NAMALWA (cell line): Measurements from ENCODE around the gene POR.

Source experiments
- DNase-seq: peaks from one replicate; pipeline ENCODE4 v3.0.0-alpha.2; 2015; ENCODE audit warnings: low spot score

POR gene

DNA sequence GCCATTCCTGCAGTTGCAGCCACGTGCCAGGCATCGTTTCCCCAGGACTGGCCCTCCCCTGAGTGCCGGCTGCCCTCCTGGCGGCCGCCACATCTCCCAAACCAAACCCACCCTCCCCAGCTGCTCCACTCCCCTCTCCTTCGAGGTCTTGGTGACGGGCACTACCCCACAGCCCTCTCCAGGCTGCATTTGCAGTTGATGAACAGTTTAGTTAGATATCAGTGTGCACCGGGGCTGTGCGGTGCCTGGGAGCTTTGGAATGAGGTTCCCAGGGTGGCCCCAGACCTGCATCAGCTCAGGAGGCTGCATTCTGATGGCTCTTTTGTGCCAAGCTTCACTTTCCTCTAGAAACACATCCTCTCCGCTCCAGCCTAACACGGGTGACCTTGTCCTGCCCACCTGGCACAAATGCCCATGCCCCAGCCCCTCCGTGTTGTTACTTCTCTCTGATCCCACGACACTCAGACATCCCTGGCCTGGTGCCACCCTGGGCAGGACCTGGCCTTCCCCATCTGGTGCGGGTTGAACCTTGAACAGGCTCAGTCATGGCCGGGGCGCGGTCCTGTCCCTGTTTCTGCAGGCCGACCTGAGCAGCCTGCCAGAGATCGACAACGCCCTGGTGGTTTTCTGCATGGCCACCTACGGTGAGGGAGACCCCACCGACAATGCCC, 64.9 kb downstream of the POR start:
- DNase-seq = no peak

DNA sequence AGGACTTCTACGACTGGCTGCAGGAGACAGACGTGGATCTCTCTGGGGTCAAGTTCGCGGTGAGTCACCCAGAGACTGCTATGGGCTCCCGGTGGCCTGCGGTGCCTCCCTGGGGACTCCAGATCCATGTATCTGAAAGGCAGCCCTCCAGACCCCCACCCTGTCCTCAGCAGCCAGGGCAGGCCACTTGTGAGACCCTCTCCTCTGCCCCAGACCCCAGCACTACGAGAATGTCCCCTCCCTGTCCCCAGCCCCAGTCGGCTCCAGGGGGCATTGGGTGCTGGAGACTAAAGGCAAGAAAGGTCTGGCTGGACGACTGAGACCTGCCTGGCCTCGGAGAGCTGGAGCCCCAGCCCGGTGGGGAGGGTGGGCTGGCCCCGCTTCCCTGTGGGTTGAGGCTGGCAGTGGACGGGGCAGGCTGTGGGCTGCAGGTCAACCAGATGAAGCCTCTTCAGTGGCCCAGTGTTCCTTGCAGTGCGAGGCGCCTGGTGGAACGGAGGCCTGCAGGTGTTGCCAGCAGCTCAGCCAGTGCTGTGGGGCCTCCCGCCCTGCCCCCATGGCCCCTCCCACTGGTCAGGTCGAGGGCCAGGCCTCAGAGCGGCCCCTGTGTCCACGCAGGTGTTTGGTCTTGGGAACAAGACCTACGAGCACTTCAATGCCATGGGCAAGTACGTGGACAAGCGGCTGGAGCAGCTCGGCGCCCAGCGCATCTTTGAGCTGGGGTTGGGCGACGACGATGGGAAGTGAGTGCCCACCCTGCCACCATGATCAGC, 65.7 kb downstream of the POR start:
- DNase-seq = no peak

DNA sequence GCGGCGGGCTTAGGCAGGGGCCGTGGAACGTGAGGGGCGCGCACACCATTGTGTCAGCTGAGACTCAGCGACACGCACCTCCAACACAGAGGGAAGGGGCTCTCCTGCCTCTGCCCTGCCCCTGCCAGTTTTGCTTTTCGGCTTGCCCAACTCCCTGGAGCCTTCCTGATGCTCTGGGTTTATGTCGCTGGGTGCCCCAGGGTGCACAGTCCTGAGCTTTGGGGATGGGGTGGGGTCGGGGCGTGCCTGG, 66.2 kb downstream of the POR start:
- DNase-seq = no peak

DNA sequence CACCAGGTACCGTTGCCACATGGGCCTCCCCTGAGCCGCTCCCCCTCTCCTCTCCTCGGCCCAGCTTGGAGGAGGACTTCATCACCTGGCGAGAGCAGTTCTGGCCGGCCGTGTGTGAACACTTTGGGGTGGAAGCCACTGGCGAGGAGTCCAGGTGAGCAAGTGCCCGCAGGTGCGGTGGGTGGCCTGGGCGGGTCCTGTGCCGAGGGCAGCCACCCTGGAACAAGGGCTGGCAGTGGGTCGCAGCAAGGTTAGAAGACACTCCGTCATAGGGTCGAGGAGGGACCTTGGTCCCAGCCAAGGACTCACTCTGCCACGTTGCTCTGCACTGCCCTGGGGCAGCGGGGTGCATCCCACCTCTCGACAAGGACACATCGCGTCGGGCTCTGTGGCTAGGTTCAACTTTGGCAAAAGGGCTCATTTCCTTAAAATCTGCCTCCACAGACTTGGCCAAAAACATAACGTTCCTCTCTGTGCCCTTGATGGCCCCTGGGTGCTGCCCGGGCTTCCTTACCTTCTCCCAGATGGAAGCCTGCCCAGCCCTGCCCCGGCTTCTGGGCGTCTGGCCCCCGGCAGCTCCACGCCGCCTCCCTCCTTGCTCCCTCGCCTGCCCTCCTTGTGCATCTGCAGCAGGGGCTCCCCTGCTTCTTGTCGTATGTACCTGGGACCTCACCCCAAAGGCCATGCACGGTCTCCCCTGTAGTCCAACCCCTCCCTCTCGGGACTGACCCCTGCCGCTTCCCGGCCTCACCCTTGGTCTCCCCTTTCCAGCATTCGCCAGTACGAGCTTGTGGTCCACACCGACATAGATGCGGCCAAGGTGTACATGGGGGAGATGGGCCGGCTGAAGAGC, 66.7 kb downstream of the POR start:
- DNase-seq = no peak

DNA sequence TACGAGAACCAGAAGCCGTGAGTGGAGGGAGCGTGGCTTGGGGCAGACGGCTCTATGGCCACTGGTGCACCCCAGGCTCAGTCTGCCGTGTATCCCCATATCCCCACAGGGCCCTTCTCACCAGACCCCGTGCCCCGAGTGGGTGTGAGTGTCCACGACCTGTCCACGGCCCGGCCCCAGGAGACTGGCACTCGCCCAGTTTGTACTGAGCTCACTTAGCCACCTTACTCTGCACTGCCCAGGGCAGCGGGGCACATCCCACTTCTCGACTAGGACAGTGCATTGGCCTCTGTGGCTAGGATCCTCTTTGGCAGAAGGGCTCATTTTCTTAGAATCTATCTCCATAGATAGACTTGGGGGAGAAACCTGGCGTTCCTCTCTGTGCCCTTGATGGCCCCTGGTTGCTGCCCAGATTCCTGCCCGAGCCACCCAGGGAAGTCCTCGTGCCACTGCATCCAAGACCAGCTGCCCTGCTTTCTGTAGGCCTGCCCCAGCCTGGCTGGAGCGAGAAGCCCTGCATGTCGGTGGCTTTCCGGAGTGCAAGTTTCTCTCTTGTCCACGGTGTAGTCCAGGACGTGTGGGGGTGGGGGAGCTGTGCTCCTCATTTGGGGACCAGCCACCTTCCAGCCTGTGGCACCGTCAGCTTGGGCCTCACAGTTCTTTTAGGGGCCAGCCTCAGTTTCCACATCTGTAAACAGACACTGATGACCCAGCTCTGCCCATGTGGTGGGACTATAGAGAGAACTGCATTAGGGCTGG, 67.5 kb downstream of the POR start:
- no peak for DNase-seq

DNA sequence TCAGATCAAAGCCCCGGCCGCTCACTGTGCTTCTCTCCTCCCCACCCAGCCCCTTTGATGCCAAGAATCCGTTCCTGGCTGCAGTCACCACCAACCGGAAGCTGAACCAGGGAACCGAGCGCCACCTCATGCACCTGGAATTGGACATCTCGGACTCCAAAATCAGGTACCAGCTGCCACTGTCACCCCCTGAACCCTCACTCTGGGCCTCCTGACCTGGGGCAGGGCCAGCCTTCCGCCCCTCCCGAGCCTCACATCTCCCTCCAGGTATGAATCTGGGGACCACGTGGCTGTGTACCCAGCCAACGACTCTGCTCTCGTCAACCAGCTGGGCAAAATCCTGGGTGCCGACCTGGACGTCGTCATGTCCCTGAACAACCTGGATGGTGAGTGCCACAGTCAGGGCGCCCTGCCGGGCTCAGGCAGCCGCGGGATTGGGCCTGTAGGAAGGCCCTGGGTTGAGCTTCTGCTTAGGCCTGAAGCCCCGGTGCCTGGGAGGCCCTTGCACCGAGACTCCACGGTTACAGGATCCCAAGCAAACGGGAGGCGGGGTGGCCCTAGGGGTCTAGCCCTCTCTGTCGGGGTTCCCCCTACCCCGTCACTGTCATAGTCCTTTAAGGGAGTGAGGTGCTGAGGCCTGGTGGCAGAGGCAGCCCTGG, 68.6 kb downstream of the POR start:
- DNase-seq = no peak

DNA sequence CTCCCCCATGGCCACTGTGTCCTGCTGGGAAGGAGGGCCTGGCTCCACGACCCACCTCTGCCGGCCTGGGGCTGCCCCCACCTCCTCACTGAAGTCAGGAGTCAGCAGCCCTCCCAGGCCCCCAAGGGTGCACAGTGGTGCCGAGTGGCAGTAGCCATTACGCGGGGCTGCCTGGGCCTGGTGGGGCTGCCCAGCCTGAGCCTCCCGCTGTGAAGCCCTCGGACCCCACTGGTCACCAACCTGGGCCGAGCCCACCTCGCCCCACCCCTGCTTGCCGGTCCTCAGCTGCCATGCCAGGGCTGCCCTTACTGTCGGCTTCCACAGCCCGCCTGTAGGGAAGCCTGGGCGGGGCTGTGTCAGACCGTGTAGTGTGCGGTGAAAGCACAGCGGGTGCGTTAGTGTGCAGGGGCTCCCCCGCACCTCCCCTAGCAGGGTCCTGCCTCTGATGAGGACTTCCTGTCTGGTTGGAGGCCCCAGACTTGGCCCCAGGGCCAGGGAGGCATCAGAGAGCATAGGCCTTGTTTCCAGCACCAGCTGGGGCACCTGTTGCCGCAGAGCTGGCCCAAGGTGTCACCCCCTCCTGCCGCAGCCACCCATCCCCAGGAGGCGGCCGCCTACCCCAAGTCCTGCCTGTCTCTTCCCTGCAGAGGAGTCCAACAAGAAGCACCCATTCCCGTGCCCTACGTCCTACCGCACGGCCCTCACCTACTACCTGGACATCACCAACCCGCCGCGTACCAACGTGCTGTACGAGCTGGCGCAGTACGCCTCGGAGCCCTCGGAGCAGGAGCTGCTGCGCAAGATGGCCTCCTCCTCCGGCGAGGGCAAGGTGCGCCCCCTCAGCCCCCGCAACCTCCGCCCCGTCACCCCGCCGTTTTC, 69.4 kb downstream of the POR start:
- DNase-seq = no peak

DNA sequence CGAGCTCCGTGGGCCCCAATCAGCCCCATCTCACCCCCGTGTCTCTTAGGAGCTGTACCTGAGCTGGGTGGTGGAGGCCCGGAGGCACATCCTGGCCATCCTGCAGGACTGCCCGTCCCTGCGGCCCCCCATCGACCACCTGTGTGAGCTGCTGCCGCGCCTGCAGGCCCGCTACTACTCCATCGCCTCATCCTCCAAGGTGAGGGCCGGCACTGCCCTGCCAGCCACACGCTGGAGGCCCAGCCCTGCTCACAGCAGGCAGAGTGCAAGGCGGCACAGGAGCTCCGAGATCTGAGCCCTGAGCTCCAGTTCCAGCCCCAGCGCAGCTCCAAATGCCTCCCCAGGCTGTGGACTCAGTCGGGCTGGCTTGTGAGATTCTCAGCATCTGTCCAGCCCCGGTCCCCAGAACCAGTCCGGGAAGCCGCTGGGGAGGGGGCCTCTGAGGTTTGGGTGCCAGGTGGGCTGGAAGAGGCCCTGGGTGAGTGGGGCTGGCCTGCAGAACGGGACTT, 70.1 kb downstream of the POR start:
- DNase-seq = no peak

DNA sequence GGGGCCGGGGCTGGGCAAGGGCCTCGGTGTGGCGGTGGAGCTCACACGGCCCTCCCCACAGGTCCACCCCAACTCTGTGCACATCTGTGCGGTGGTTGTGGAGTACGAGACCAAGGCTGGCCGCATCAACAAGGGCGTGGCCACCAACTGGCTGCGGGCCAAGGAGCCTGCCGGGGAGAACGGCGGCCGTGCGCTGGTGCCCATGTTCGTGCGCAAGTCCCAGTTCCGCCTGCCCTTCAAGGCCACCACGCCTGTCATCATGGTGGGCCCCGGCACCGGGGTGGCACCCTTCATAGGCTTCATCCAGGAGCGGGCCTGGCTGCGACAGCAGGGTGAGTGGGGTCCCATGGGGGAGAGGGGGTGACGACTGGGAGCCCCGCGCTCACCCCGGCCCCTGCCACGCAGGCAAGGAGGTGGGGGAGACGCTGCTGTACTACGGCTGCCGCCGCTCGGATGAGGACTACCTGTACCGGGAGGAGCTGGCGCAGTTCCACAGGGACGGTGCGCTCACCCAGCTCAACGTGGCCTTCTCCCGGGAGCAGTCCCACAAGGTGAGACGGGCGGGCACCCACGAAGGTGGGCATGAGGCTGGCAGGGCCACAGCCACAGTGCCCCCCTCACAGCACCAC, 70.7 kb downstream of the POR start:
- DNase-seq = no peak

DNA sequence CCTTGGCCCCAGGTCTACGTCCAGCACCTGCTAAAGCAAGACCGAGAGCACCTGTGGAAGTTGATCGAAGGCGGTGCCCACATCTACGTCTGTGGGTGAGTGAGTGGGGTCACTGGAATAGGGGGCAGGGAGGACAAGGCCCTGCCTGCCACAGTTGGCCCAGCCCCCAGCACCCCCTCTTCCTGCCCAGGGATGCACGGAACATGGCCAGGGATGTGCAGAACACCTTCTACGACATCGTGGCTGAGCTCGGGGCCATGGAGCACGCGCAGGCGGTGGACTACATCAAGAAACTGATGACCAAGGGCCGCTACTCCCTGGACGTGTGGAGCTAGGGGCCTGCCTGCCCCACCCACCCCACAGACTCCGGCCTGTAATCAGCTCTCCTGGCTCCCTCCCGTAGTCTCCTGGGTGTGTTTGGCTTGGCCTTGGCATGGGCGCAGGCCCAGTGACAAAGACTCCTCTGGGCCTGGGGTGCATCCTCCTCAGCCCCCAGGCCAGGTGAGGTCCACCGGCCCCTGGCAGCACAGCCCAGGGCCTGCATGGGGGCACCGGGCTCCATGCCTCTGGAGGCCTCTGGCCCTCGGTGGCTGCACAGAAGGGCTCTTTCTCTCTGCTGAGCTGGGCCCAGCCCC, 71.3 kb downstream of the POR start:
- DNase-seq = no peak

DNA sequence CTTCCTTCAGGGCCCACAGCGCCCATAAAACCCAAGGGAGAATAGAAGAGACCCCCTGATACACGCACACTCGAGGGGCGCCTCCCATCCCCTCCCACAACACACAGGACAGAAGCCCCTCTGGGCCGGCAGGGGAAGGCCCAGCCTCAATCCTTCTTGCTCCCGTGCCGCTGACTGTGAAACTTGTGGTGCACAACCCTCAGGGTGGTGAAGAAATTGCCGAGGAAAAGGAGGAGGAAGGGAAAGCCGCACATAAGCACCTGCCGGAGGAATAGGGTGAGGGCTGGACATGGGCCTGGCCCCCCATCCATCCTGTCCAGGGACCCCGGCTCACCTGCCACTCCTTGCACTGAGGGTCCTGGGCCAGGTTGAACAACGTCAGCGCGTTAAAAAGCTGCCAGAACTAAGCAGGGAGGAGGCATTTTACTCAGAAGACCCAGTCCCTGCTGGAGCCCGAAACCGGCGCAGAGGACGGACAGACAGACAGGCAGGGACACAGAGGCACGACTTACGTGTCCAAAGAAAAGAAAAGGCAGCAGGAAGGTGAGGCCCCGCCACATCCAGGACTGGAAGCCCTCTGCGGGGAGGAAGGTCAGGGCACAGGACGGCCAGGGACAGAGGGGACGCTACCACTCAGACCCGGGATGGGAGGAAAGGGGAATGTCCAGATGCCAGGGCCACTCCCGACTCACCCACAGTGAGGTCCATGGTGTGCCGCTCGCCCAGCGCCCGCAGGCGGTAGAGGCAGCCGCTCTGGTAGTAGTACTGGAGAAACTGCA, 72.3 kb downstream of the POR start:
- no peak for DNase-seq

DNA sequence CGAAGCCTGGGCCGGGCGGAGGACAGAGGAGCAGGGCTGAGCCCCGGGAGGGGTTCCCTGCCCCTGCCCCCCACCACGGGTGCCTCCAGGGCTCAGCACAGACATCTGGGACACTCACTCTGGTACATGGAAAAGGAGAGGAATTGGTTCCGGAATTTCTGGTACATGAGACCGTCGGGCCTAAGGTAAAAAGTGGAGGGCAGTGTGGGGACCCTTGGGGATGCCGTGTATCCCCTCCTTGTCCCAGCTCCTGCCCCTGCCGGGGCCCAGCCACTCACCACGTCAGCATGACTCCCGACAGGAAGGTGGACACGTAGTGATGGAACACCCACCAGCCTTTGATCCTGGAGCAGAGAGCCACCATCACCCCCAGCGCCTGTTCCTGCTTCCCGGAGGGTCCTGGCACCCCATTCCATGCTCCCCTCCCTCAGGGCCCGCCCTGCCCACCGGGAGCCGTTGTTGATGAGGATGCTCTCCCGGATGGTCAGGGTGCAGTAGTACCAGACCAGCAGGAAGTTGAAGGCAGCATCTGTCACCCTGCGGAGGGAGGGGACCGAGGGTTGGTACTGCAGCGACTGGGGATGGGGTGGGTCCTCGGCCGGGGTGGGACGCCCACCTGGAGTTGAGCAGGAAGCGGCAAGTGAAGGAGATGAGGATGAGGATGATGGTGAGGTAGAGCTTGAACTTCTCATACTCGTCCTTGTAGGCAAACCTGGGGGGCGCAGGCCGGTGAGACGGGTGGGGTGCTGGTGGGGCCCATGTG, 73.0 kb downstream of the POR start:
- no peak for DNase-seq

DNA sequence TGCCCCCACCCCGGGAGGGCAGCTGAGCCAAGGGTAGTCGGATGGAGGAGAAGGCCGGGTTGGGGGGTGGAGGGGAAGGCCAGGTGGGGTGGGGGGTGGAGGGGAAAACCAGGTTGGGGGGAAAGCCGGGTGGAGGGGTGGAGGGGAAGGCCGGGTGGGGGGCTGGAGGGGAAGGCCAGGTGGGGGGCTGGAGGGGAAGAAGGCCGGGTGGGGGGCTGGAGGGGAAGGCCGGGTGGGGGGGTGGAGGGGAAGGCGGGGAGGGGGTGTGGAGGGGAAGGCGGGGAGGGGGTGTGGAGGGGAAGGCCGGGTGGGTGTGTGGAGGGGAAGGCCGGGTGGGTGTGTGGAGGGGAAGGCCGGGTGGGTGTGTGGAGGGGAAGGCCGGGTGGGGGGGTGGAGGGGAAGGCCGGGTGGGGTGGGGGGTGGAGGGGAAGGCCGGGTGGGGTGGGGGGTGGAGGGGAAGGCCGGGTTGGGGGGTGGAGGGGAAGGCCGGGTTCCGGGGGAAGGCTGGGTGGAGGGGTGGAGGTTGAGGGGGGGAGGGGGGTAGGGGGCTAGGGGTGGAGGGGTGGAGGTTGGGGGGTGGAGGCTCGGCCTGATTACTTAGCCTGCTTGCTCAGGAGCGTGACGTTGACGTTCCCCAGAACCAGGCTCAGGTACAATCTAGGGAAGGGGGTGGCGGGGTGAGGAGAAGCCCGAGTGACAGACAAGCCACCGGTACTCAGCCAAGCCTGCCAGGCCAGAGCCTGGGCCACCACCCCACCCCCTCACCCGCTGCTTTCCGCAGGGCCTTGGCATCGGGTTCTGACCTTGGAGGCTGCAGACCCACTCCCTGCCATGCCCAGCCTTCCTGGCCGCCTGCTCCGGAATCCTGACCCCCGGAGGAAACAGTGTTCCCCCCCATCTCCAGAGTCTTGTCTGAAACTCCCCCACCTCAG, 73.9 kb downstream of the POR start:
- DNase-seq = no peak

DNA sequence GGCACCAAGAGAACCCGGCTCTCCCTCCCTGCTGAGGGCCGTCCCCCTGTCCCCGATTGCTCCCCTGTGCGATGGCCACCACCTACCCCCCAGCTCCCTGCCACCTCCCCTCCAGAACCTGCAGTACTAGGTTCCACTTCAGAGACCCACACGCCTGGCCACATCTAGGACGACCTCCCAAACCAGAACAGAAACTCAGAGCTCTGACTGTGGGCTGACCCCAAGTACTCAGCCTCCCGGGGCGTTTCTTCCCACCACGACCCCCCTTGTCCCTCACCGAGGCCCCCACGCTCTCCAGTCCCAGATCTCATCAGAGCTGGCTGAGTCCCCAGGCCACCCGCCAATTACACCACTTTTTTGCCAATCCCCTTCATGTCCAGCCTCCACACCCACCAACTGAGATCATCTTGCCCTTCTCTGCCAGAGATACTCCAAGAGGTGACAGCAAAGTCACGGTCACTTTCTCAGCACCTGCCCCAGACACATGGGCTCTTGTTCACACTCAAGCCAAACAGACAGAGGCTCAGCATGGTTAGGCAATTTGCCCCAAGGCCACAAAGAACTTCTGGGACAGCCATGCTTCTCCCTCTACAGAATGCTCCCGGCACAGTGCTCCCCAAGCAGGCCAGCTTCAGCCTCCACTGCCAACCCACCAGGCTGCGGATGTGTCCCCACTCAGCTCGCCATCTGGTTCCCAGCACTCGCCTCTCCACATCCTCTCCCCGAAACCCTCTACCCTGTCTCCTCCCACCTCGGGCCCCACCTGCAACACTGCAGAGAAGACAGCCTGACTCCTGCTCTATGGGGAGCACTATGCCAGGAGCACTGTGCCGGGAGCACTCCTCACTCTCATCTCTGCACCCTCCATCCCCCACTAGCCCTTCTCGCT, 74.8 kb downstream of the POR start:
- DNase-seq = no peak

DNA sequence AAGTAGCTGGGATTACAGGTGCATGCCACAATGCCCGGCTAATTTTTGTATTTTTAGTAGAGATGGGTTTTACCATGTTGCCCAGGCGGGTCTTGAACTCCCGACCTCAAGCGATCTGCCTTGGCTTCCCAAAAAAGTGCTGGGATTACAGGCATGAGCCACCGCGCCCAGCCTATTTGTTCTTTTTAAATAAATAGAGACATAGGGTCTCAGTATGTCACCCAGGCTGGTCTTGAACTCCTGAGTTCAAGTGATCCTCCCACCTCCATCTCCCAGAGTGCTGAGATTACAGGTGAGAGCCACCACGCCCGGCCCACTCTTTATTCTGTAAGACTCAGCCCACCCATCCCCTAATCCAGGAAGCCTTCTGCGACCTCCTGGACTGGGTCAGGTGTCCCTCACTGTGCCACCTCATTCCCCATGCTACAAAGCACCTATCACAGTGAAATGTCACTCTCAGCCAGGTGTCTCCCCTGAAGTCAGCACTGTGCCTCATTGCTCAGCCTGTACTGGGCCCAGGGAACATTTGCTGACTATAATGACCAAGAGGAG, 76.7 kb downstream of the POR start:
- DNase-seq = no peak
